Measurements from ENCODE around the gene OR10V1. TPM values are rescaled to one million over a fixed set of nuclear protein-coding genes. Genes with fewer than 3 reads are reported as not detected.

OR10V1 gene
- total RNA-seq, result not detected in 2 replicates

- DNase-seq (ENCODE audit: low read depth in 2 of 2), result no peak
Observed at GRCh38 chr11:59713745-59714144, at the start of gene OR10V1. OR10V1 (minus strand) TSS chr11:59713845; CDS start chr11:59713845, 0 bp downstream.

GRCh38 chr11:59761993-59762392, 48.3 kb upstream of the OR10V1 start:
- no peak for DNase-seq (ENCODE audit: low read depth in 2 of 2)

GRCh38 chr11:59760771-59761170, 47.1 kb upstream of the OR10V1 start:
- no peak for DNase-seq (ENCODE audit: low read depth in 2 of 2)

GRCh38 chr11:59759900-59760299, 46.3 kb upstream of the OR10V1 start:
- no peak for DNase-seq (ENCODE audit: low read depth in 2 of 2)

GRCh38 chr11:59758401-59759037, 44.9 kb upstream of the OR10V1 start:
- DNase-seq (ENCODE audit: low read depth in 2 of 2), result no peak

- DNase-seq (ENCODE audit: low read depth in 2 of 2), result peak in 1 of 2 donors; percentile 52
Observed at GRCh38 chr11:59756845-59757244, 43.2 kb upstream of the OR10V1 start.

- DNase-seq (ENCODE audit: low read depth in 2 of 2), result peak in 1 of 2 donors; percentile 46
Observed at GRCh38 chr11:59756558-59756840, 42.9 kb upstream of the OR10V1 start.

GRCh38 chr11:59755701-59756557, 42.3 kb upstream of the OR10V1 start:
- peak; percentile 60 to 91 for DNase-seq (ENCODE audit: low read depth in 2 of 2)

GRCh38 chr11:59754859-59755700, 41.4 kb upstream of the OR10V1 start, which contains the start of gene STX3:
STX3 (plus strand) TSS chr11:59755376; CDS start chr11:59755606, 230 bp downstream.
- DNase-seq (ENCODE audit: low read depth in 2 of 2), result peak in 1 of 2 donors; percentile 77

GRCh38 chr11:59754494-59754858, 40.8 kb upstream of the OR10V1 start:
- DNase-seq (ENCODE audit: low read depth in 2 of 2), result peak in 1 of 2 donors; percentile 37

GRCh38 chr11:59753650-59754493, 40.2 kb upstream of the OR10V1 start:
- peak; percentile 64 to 83 for DNase-seq (ENCODE audit: low read depth in 2 of 2)

GRCh38 chr11:59746111-59746510, 32.5 kb upstream of the OR10V1 start:
- no peak for DNase-seq (ENCODE audit: low read depth in 2 of 2)

GRCh38 chr11:59730896-59731565, 17.4 kb upstream of the OR10V1 start:
- DNase-seq (ENCODE audit: low read depth in 2 of 2), result no peak

- DNase-seq (ENCODE audit: low read depth in 2 of 2), result no peak
Observed at GRCh38 chr11:59729834-59730233, 16.2 kb upstream of the OR10V1 start.

- DNase-seq (ENCODE audit: low read depth in 2 of 2), result no peak
Observed at GRCh38 chr11:59728913-59729312, 15.3 kb upstream of the OR10V1 start.

- DNase-seq (ENCODE audit: low read depth in 2 of 2), result no peak
Observed at GRCh38 chr11:59728154-59728553, 14.5 kb upstream of the OR10V1 start.

- DNase-seq (ENCODE audit: low read depth in 2 of 2), result no peak
Observed at GRCh38 chr11:59727426-59727825, 13.8 kb upstream of the OR10V1 start.

GRCh38 chr11:59724066-59724465, 10.4 kb upstream of the OR10V1 start:
- DNase-seq (ENCODE audit: low read depth in 2 of 2), result no peak

GRCh38 chr11:59719556-59719955, 5.9 kb upstream of the OR10V1 start:
- DNase-seq (ENCODE audit: low read depth in 2 of 2), result no peak

GRCh38 chr11:59716051-59716450, 2.4 kb upstream of the OR10V1 start:
- DNase-seq (ENCODE audit: low read depth in 2 of 2), result no peak
